Measurements from ENCODE around the gene MT1B. TPM values are rescaled to one million over a fixed set of nuclear protein-coding genes. Genes with fewer than 3 reads are reported as not detected.
A peak's percentile ranks its signal among the peaks of the same experiment; 100 is the strongest.
"Not testable (repeated sequence)": the region's sequence is repeated elsewhere in the genome, so short reads cannot be mapped to it uniquely, and the experiment has no call there.

Gene MT1B
- total RNA-seq, 4 donors from 2014 or later = not detected

DNA sequence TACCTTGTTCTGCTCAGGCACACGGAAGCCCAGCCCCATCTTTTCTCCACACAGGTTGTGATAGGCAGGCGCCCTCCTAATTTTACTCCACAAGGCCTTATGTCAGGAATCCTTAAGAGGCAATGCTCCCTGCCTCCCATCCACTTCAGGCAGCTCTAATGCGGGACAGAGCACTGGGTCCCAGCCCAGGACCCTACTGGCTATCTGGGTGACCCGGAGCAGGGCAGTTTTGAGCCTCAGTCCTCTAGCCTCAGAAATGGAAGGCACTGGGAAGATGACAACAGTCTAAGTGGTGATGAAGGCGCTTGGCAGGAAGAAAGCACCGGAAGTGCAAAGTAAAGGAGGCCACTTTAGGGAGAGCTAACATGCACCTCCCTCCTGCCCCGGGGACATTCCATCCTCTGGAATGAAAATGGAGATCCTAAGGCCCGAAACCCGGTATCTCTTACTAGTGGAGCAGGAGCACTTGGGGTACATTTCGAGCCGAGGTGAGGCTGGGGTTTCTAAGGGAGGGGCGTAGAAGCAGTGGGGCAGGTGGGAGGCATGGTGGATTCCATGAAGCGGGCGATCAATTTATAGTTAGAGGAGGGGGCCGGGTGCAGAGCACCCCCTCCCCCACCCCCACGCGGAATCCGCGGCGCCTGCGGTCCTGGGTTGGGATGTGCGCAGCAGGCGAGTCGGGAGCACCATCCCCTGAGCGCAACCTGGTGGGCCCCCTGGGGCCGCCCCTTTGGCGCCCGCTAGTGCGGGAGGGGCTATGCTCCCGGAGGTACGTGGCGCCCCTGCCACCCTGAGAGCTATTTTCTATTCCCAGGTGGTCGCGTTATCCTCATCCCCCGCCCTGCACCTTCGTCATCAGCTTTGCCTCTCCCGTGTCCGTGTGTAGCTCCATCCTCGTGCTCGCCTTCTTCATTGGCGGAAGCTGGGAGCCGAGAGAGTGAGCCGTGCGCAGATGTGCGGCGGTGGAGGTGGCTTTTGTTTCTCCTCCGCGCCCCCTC lies 11.0 kb downstream of the MT1B start:
- Histone ChIP-seq H3K27me3 (no peaks in the 10 kb centered on the region), H3K4me3 (replicated peaks in 1 of 3) (no peak overlapping the region), H3K9me3 (no peaks in the 10 kb centered on the region), H3K4me1 (peaks cover 12 to 16% of the 10 kb centered on the region in 2 donors), H3K36me3 (no peaks in the 10 kb centered on the region), H3K27ac (no peak overlapping the region)
- 29 to 31% methylated on average over 28 to 31 of the region's 48 CpGs for WGBS, 2 donors
- DNase-seq = no peak
- intact Hi-C loops (cut with DNase I) = no loop called here
- TF ChIP-seq, protein P1, sequence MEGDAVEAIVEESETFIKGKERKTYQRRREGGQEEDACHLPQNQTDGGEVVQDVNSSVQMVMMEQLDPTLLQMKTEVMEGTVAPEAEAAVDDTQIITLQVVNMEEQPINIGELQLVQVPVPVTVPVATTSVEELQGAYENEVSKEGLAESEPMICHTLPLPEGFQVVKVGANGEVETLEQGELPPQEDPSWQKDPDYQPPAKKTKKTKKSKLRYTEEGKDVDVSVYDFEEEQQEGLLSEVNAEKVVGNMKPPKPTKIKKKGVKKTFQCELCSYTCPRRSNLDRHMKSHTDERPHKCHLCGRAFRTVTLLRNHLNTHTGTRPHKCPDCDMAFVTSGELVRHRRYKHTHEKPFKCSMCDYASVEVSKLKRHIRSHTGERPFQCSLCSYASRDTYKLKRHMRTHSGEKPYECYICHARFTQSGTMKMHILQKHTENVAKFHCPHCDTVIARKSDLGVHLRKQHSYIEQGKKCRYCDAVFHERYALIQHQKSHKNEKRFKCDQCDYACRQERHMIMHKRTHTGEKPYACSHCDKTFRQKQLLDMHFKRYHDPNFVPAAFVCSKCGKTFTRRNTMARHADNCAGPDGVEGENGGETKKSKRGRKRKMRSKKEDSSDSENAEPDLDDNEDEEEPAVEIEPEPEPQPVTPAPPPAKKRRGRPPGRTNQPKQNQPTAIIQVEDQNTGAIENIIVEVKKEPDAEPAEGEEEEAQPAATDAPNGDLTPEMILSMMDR (IDR thresholded peaks at IDR 0.05) = no peak
- no peak for TF ChIP-seq POLR2A (IDR thresholded peaks at IDR 0.05)

DNA sequence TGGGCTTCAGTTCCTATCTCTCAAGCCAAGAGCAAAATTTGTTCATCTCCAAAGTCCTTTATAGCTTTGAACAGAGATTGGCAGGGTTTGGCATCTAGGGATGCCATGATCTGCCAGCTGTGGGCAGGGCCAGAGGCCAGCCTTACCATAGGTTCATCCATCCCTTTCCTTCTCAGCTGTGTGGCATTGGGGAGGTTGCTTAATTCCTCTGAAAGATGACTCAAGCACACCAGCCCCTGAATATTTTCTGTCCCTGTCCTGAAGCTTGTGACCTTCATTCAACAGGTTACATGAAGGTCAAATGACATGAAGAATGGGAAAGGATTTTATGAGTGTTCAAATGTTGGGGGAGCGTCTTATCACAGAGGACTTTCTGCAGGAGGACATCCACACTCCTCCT lies 12.8 kb downstream of the MT1B start:
- DNase-seq = no peak
- no peaks in the 10 kb centered on the region for H3K36me3 ChIP-seq
- TF ChIP-seq, protein P1 (IDR thresholded peaks at IDR 0.05) = no peak
- TF ChIP-seq POLR2A (IDR thresholded peaks at IDR 0.05) = no peak
- no peak overlapping the region for H3K4me3 ChIP-seq (replicated peaks in 1 of 3)
- H3K27ac ChIP-seq = no peak overlapping the region
- peaks cover 17 to 26% of the 10 kb centered on the region in 2 donors for H3K4me1 ChIP-seq
- intact Hi-C loops (cut with DNase I) = no loop called here
- H3K9me3 ChIP-seq = no peaks in the 10 kb centered on the region
- WGBS, 2 donors = 95 to 100% methylated on average over 1 of the region's 1 CpG
- H3K27me3 ChIP-seq = no peaks in the 10 kb centered on the region

DNA sequence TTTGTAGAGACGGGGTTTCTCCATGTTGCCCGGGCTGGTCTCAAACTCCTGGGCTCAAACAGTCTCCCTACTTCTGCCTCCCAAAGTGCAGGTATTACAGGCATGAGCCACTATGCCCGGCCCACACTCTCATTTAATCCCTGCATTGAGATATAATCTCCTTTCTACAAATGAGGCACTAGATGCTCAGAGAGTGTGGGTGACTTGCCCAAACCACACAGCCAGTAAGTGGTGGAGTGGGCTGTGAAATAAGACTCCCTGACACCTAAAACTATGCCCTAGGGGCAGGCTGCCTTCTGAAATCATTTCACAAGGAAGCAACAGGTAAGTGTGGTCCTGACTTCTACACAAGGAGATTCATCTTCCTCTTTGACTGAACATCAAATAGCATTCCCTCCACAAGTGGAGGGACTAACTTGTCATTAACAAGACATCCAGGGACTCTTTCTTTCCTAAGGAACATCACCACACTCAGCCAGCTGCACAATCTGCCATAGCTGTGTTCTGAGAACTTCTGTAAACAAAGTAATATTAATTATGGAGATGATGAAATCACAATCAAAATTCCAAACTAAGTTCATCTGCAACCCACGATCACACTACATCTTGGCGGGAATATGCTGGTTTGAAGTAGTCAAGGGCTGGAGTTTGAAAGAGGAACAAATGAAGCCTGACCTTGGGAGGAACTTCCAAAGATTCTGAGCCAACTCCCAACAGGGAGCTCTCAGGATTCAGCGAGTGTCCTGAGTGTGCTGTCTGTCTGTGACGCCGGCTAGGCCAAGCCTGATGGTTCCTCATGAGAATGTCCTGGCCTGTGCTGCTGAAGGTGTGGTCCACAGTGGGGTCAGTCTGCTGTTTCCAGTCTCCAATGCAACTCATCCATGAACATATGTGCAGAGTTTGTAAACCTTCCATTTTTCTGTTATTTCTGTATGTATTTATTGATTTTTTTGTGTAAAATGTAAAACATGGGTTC lies 13.9 kb downstream of the MT1B start:
- H3K27ac ChIP-seq; H3K4me3 ChIP-seq (replicated peaks in 1 of 3); H3K27me3 ChIP-seq; H3K9me3 ChIP-seq; H3K36me3 ChIP-seq; intact Hi-C loops (cut with DNase I): not testable (repeated sequence)
- H3K4me1 ChIP-seq = peaks cover 12 to 32% of the 10 kb centered on the region in 2 donors
- 74 to 76% methylated on average over 8 of the region's 8 CpGs for WGBS, 2 donors
- peak in 1 of 2 donors; percentile 12 for DNase-seq

DNA sequence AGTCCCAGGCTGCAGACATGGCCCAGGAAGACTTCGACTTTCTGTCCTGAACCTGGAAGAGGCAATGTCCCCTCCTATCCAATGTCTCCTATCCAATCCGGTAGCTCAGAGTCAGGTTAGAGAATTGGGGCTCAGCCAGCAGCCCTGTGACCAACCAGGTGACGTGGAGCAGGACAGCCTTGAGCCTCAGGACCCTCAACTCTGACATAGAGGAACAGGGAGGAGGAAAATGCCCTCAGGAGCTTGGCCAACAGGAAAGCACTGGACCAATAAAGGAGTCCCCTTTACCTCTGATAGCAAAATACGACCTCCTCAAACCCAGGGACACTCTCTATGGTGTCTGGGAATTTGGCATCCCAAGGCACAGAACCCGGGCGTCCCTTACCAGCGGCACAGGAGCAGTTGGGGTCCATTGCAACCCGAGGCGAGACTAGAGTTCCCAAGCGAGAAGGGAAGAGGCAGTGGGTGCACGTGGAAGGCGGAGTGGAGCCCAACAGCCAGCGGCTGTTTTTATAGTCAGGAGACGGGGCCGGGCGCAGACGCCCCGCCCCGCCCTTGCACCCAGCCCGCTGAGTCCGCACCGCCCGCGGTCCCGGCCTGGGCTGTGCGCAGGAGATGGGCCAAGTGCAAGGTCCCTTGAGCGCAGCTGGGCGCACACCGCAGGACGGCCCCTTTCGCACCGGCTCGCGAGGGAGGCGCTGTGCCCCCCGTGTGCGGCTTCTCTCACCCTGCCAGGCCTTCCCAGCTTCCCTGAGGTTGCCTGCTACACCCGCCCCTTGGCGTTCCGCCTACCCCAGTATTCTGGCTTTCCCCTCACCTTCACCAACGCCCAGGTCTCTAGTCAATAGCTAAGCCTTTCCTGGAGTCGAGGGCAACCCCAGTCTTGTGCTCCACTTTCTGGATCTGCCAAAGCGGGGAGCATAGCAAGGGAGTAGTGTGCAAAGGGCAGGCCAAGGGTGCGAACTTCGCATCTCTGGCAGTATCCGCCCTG lies 16.2 kb downstream of the MT1B start, which contains the start of gene MT1G:
Gene MT1G, minus strand, starts transcription at position 485 of the 991 bp plus-strand sequence. Its CDS starts 72 bp downstream, at position 413.
- 14 to 24% methylated on average over 22 to 44 of the region's 46 CpGs for WGBS, 2 donors
- H3K9me3 ChIP-seq = no peaks in the 10 kb centered on the region
- H3K4me3 ChIP-seq (replicated peaks in 1 of 3) = peak within 1 kb of the TSS in 2 of 3 donors; percentile 43 to 59
- peak within 1 kb of the TSS; percentile 47 to 83 (median 65) for H3K27ac ChIP-seq
- no peaks in the 10 kb centered on the region for H3K27me3 ChIP-seq
- peak; percentile 94 for TF ChIP-seq POLR2A (IDR thresholded peaks at IDR 0.05)
- TF ChIP-seq, protein P1 (IDR thresholded peaks at IDR 0.05) = no peak
- peak; percentile 87 to 89 for DNase-seq
- H3K4me1 ChIP-seq = peaks cover 12 to 35% of the 10 kb centered on the region in 2 donors
- intact Hi-C loops (cut with DNase I) = no loop called here
- no peaks in the 10 kb centered on the region for H3K36me3 ChIP-seq

Data from thyroid gland (tissue), 4 donors.